Stimulated activated CD4-positive, alpha-beta T cell treated with anti-CD3 and anti-CD28 coated beads, Interleukin-1b, Interleukin-23, amount 100 ng/mL, for 24 hours (primary cell): Measurements from ENCODE around the gene MIB2.
A peak's percentile ranks its signal among the peaks of the same experiment; 100 is the strongest.
"Not testable (repeated sequence)": the region's sequence is repeated elsewhere in the genome, so short reads cannot be mapped to it uniquely, and the experiment has no call there.

ENCODE experiments used
- DNase-seq, 4 experiments: peaks; one replicate each; pipeline ENCODE4 v3.0.0-alpha.2; 2020; ENCODE audit warnings: low read depth in 4 of 4, low spot score in 1 of 4

MIB2 gene

DNA sequence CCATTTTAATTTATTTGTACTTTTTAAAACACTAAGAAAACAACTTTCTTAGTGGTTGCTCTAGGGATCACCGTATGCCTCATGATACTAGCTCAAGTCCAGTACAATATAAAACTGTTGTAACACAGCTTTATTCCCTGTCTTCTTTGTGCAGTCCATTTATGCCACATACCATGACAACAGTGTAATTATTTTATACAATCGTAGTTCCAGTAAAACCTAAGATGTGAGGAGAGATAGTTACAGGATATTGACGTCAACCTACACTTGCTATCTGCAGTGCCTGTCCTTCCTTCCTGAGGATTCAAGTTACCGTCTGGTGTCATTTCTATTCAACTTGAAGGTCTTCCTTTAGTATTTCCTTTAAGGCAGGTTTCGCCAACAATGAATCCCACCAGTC lies 31.0 kb downstream of the MIB2 start:
- DNase-seq: not testable (repeated sequence)

- DNase-seq: not testable (repeated sequence)
Measured at GRCh38 chr1:1647567-1648241, 32.4 kb downstream of the MIB2 start.

- not testable (repeated sequence) for DNase-seq
Measured at GRCh38 chr1:1648265-1648664, 33.0 kb downstream of the MIB2 start.

GRCh38 chr1:1658583-1659549 lies 43.6 kb downstream of the MIB2 start, which contains the start of gene CDK11B:
CDK11B (minus strand) TSS chr1:1659004; CDS start chr1:1657485, 1,519 bp downstream.
- DNase-seq: peak; percentile 81 to 99 (median 98)

DNA sequence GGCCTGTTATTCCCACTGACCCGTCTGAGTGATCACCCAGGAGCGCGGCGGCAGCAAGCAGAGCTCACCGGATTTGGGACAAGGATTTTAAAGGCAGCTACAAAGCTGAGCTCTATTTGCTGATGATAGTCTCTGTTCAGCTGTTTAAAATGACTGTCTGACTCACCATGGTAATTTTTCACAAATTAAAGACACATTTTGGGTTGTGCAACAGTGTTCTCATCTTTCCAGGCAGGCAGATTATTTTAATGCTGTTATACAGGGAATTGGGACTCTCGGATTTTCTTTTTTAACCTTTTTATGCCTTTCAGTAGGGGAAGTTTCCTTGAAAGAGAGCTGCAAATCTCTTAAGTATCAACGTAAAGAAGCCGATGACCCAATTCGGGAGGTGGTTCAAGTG lies 47.1 kb downstream of the MIB2 start:
- DNase-seq: not testable (repeated sequence)

GRCh38 chr1:1662830-1663560 lies 47.7 kb downstream of the MIB2 start:
- not testable (repeated sequence) for DNase-seq

DNA sequence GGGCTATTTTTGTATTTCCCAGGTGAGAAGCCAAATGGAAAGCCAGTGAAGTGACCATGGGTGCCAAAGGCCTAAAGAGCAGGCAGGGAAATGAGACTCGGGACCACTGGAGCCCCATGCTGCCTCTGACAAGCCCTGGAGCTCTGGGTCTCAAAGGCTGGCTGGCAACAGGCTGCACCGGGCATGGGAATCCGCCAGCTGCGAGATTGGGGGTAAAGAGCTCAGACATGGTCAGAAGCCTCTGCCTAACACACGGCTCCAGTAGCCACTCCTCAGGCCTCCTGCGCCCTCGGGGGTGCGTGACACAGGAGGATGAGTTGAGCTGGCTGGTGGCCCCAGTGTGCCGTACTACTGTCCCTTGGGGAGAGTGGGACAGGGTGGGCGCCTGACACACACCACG lies 49.0 kb downstream of the MIB2 start:
- not testable (repeated sequence) for DNase-seq

- no peak for DNase-seq
Measured at GRCh38 chr1:1664941-1665814, 49.9 kb downstream of the MIB2 start.

DNA sequence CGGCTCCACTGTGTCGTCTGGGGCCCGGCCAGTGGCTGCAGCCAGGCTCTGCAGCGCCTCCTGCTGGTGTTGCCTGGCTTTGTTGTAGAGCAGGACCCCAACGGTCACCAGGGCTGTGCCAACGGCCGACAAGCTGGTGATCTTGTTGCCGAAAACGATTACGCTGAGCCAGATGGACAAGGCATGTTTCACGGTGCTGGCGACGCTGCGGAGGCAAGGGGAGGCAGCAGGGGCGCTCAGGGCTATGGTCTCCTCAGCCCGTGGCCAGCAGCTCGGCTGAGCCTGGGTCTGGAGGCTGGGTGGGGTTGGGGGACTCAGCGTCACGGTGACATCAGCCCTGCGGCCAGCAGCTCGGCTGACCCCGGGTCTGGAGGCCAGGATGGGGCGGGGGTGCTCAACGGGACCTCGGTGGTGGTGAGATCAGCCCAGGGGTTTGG lies 50.5 kb downstream of the MIB2 start:
- peak in 1 of 4 experiments; percentile 25 for DNase-seq

GRCh38 chr1:1666526-1666925 lies 51.2 kb downstream of the MIB2 start:
- no peak for DNase-seq

DNA sequence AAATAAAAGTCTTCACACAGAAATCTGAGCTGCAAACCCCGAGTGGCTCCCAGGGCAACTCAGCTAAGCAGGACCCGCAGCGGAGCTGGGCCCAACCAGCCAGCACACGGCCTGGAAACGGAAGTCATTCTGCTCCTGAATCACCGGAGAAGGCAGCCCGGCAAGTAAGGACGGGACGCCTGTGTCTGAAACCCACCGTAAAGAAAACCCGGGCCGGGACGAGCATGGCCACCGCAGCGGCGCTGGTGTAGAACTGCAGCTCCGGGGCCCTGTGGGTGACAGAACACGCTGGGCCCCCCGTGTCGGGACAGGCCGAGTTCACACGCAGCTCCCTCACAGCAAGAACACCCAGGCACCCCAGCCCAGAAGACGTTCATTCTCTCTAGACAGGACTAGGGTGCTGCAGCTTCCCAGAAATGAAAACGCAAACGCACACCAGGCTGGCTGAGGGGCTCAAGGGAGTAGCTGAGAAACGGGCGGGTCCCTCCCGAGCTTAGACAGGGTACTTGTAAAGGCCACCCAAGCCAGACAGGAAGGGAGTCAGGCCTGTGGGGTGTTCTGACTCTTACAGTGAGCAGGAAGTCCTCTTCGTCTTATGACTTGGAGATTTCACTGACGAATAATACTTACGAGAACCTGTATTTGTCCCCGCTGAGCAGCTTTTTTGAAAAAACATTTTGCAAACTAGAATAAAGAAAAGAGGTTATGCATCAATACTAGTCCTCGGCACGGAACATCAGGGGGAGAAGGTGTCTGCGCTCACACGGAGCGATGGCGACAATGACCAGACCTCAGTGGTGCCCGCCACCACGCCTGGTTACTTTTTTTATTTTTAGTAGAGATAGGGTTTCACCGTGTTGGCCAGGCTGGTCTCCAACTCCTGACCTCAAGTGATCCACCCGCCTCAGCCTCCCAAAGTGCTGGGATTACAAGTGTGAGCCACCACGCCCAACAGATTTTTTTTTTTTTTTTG lies 54.5 kb downstream of the MIB2 start:
- DNase-seq: no peak

- no peak for DNase-seq
Measured at GRCh38 chr1:1670866-1671265, 55.6 kb downstream of the MIB2 start.

- DNase-seq: no peak
Measured at GRCh38 chr1:1671365-1672119, 56.2 kb downstream of the MIB2 start.

DNA sequence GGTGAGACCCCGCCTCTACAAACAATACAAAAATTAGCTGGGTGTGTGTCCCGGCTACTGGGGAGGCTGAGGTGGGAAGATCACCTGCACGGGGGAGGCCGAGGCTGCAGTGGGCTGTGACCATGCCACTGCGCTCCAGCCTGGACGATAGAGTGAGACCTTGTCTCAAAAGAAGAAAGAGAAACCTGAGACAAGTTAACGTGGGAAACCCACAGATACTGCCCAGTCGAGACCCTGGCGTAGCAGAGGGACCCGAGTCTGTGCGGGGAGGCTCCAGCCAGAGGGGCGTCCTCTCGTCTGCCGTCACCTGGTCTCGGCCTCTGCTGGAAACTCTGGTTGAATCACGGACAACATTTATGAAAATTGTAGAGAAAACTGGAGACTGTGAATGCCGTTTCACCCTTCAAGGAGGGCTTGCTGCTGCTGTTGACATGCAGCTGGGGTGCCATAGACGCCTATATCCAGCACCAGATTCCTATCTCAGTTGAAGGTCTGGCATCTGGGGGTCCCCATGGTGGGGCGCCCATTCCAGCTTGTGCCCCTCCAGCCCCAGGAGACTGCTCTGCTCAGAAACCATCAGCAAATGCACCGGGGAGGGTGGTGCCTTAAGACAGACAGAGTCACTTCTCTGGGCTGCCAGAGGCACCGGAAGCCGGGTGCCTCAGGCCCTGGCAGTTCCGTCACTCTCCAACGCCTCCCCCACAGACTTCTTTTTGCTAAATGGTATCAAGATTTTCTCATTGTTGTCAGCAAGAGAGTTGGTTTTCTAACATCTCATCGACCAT lies 57.1 kb downstream of the MIB2 start:
- no peak for DNase-seq

GRCh38 chr1:1674806-1675205 lies 59.5 kb downstream of the MIB2 start:
- not testable (repeated sequence) for DNase-seq

DNA sequence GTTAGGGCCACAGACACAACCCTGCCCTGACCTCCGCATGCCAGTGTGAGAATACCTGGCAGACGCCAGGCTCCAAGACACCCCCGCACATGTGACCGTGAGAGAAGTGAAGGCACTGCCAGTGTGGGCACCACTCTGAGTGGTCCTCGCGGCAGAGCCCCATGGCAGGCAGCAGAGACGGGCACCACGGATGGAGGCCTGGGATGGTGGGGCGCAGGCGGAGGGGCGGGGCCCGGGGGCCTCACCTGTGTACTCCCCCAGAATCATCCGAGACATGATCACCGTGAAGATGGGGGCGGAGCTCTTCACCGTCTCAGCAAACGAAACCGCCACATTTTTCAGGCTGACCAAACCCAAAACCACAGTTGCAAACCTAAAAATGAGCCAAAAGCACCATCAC lies 59.9 kb downstream of the MIB2 start:
- not testable (repeated sequence) for DNase-seq

- not testable (repeated sequence) for DNase-seq
Measured at GRCh38 chr1:1676087-1676486, 60.8 kb downstream of the MIB2 start.
